ENCODE results near the gene WNT2B.

WNT2B gene

GRCh38 chr1:112565800-112566199 is 57.0 kb downstream of the WNT2B start:
- no peak for DNase-seq (ENCODE audit: low read depth in 4 of 4, low spot score in 1 of 4)

- DNase-seq (ENCODE audit: low read depth in 4 of 4, low spot score in 1 of 4) = no peak
These were observed 66.5 kb downstream of the WNT2B start for GRCh38 chr1:112575154-112575804.

GRCh38 chr1:112576240-112576639 is 67.5 kb downstream of the WNT2B start:
- DNase-seq (ENCODE audit: low read depth in 4 of 4, low spot score in 1 of 4) = no peak
